CD14-positive monocyte (primary cell): ENCODE results near the gene DCAF17. TPM values are rescaled to one million over a fixed set of nuclear protein-coding genes. Genes with fewer than 3 reads are reported as not detected.

Experiments
- DNase-seq, 3 donors: peaks; one replicate each; pipeline ENCODE4 v3.0.0-alpha.2; 2011 to 2022
- H2AFZ ChIP-seq: 2 replicates; pipeline ENCODE4 v1.6.0; 2012; ENCODE audit warnings: mild to moderate bottlenecking, low read depth, low read length, inconsistent platforms; ENCODE audit not compliant: insufficient read depth, poor library complexity, severe bottlenecking
- H3K27ac ChIP-seq, 2 donors: 1 replicate in 1 of 2; 2 replicates in 1 of 2; pipeline ENCODE4 v1.5.1; 2012 to 2013; ENCODE audit warnings: low read length in 2 of 2, control low read depth in 1 of 2, inconsistent platforms in 1 of 2, low read depth in 1 of 2, mild to moderate bottlenecking in 1 of 2
- H3K27me3 ChIP-seq, 2 donors: one replicate each; pipeline versions ENCODE4 v1.6.0 to v1.6.1; 2011 to 2013; ENCODE audit warnings: low read length in 2 of 2; ENCODE audit not compliant: control insufficient read depth in 2 of 2, insufficient read depth in 2 of 2
- H3K36me3 ChIP-seq, 2 donors: replicated peaks in 1 of 2; 1 replicate in 1 of 2; 2 replicates in 1 of 2; pipeline versions ENCODE4 v1.5.1 to v1.6.1; 2012 to 2013; ENCODE audit warnings: low read length in 2 of 2, control low read depth in 1 of 2, inconsistent platforms in 1 of 2, mild to moderate bottlenecking in 1 of 2; ENCODE audit not compliant: insufficient read depth in 2 of 2, control insufficient read depth in 1 of 2
- H3K4me1 ChIP-seq, 2 donors: 1 replicate in 1 of 2; 2 replicates in 1 of 2; pipeline versions ENCODE4 v1.5.1 to v1.6.1; 2012 to 2013; ENCODE audit warnings: low read length in 2 of 2, control low read depth in 1 of 2, inconsistent platforms in 1 of 2, mild to moderate bottlenecking in 1 of 2, moderate library complexity in 1 of 2; ENCODE audit not compliant: insufficient read depth in 2 of 2, control insufficient read depth in 1 of 2
- H3K4me2 ChIP-seq: replicated peaks from 2 replicates; pipeline ENCODE3; 2012; ENCODE audit warnings: low read length, moderate library complexity, mild to moderate bottlenecking; ENCODE audit not compliant: poor library complexity, severe bottlenecking; ENCODE audit errors: extremely low read depth
- H3K4me3 ChIP-seq, 3 experiments: fragments of 200-600 bp in 1 of 3; sonication (generic) in 1 of 3; replicated peaks in 1 of 3; 1 replicate in 2 of 3; 2 replicates in 1 of 3; pipeline ENCODE4 v1.5.1; 2011 to 2013; ENCODE audit warnings: low read length in 3 of 3, mild to moderate bottlenecking in 3 of 3, control low read depth in 2 of 3, low read depth in 2 of 3, inconsistent platforms in 1 of 3, moderate library complexity in 1 of 3
- H3K79me2 ChIP-seq: 2 replicates; pipeline ENCODE4 v1.6.0; 2012; ENCODE audit warnings: mild to moderate bottlenecking, control low read depth, inconsistent platforms, low read length, moderate library complexity; ENCODE audit not compliant: insufficient read depth
- H3K9ac ChIP-seq: 2 replicates; pipeline ENCODE4 v1.6.0; 2017; ENCODE audit warnings: low read length, mild to moderate bottlenecking; ENCODE audit not compliant: insufficient read depth, poor library complexity, severe bottlenecking
- H3K9me3 ChIP-seq, 2 donors: replicated peaks in 1 of 2; 1 replicate in 1 of 2; 2 replicates in 1 of 2; pipeline versions ENCODE4 v1.5.1 to v1.6.1; 2012 to 2013; ENCODE audit warnings: low read length in 2 of 2, control low read depth in 1 of 2; ENCODE audit not compliant: control insufficient read depth in 1 of 2, insufficient read depth in 1 of 2
- H4K20me1 ChIP-seq: 2 replicates; pipeline ENCODE4 v1.6.0; 2012; ENCODE audit warnings: mild to moderate bottlenecking, low read length, control low read depth, moderate library complexity; ENCODE audit not compliant: insufficient read depth
- H3K27ac Mint-ChIP-seq, 7 donors: one replicate each; pipeline ENCODE4 v1.8.0; 2020; ENCODE audit warnings: mild to moderate bottlenecking in 7 of 7, mixed read lengths in 7 of 7, moderate library complexity in 6 of 7, inconsistent platforms in 2 of 7
- H3K27me3 Mint-ChIP-seq, 3 donors: one replicate each; pipeline ENCODE4 v1.8.0; 2021 to 2022; ENCODE audit warnings: low read depth in 3 of 3, mild to moderate bottlenecking in 3 of 3, mixed read lengths in 3 of 3, moderate library complexity in 3 of 3, inconsistent platforms in 1 of 3
- H3K36me3 Mint-ChIP-seq, 2 donors: one replicate each; pipeline ENCODE4 v1.8.0; 2020; ENCODE audit warnings: mixed read lengths in 2 of 2, inconsistent platforms in 1 of 2, mild to moderate bottlenecking in 1 of 2
- H3K4me1 Mint-ChIP-seq: one replicate; pipeline ENCODE4 v1.8.0; 2020; ENCODE audit warnings: mild to moderate bottlenecking, mixed read lengths
- H3K4me3 Mint-ChIP-seq, 2 donors: one replicate each; pipeline ENCODE4 v1.8.0; 2020; ENCODE audit warnings: mild to moderate bottlenecking in 2 of 2, mixed read lengths in 2 of 2, moderate library complexity in 1 of 2
- H3K9me3 Mint-ChIP-seq, 7 donors: one replicate each; pipeline ENCODE4 v1.8.0; 2020 to 2022; ENCODE audit warnings: mixed read lengths in 7 of 7, mild to moderate bottlenecking in 6 of 7, moderate library complexity in 6 of 7, inconsistent platforms in 2 of 7
- WGBS: methylation state at CpG from one replicate; pipeline ENCODE4 v1.1.5; 2013; ENCODE audit warnings: missing lambda C conversion rate; ENCODE audit not compliant: insufficient coverage; 5-methylcytosine and 5-hydroxymethylcytosine counted together
- intact Hi-C, 2 donors: fragments of 100-400 bp; cut with micrococcal nuclease; formaldehyde crosslinking; loops; one replicate each; pipeline versions ENCODE4 v1.15.0 to v1.15.1; 2023
- polyA plus RNA-seq, 3 donors: library from polyadenylated mRNA; depleted of rRNA in 1 of 3; unstranded in 2 of 3; stranded (reverse) in 1 of 3; fragments of 300-500 nt in 2 of 3; fragments of >200 nt in 1 of 3; fragmentation: Illumina TruSeq in 2 of 3; gene quantifications; 1 replicate in 2 of 3; 2 replicates in 1 of 3; pipeline ENCODE4 v1.2.3, GENCODE V29; 2012 to 2021
- TF ChIP-seq, protein P1 (sequence below): fragments of 200-600 bp; IDR thresholded peaks from one replicate; pipeline ENCODE4 v1.8.0; 2022; ENCODE audit warnings: antibody characterized with exemption, mild to moderate bottlenecking

The DCAF17 gene
- polyA plus RNA-seq, 3 donors = 4.1 to 7.2 (median 7.0) TPM

- no peak overlapping the region for H3K4me2 ChIP-seq
- no peaks in the 10 kb centered on the region for H3K79me2 ChIP-seq
- no peaks in the 10 kb centered on the region for H4K20me1 ChIP-seq
- H2AFZ ChIP-seq = no peak overlapping the region
- no peak overlapping the region for H3K9ac ChIP-seq
- intact Hi-C loops = no loop called here
- no peak overlapping the region for H3K4me3 ChIP-seq
- Mint-ChIP-seq H3K27me3 (no peaks in the 10 kb centered on the region), H3K27ac (peak overlapping the region in 1 of 7 donors; percentile 26), H3K9me3 (peaks cover 0 to under 1% (median 0%) of the 10 kb centered on the region in 7 donors), H3K4me3 (no peak overlapping the region), H3K36me3 (peaks cover 61 to 67% of the 10 kb centered on the region in 2 donors), H3K4me1 (peaks cover 10% of the 10 kb centered on the region)
- TF ChIP-seq, protein P1, sequence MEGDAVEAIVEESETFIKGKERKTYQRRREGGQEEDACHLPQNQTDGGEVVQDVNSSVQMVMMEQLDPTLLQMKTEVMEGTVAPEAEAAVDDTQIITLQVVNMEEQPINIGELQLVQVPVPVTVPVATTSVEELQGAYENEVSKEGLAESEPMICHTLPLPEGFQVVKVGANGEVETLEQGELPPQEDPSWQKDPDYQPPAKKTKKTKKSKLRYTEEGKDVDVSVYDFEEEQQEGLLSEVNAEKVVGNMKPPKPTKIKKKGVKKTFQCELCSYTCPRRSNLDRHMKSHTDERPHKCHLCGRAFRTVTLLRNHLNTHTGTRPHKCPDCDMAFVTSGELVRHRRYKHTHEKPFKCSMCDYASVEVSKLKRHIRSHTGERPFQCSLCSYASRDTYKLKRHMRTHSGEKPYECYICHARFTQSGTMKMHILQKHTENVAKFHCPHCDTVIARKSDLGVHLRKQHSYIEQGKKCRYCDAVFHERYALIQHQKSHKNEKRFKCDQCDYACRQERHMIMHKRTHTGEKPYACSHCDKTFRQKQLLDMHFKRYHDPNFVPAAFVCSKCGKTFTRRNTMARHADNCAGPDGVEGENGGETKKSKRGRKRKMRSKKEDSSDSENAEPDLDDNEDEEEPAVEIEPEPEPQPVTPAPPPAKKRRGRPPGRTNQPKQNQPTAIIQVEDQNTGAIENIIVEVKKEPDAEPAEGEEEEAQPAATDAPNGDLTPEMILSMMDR = no peak
- peaks cover 0 to under 1% of the 10 kb centered on the region in 2 donors for H3K9me3 ChIP-seq
- H3K36me3 ChIP-seq = peaks cover 26 to 66% of the 10 kb centered on the region in 2 donors
- no peaks in the 10 kb centered on the region for H3K4me1 ChIP-seq
- no peaks in the 10 kb centered on the region for H3K27me3 ChIP-seq
- H3K27ac ChIP-seq = no peak overlapping the region
- no peak for DNase-seq
Measured at GRCh38 chr2:171482308-171482707, 48.3 kb downstream of the DCAF17 start.

DNA sequence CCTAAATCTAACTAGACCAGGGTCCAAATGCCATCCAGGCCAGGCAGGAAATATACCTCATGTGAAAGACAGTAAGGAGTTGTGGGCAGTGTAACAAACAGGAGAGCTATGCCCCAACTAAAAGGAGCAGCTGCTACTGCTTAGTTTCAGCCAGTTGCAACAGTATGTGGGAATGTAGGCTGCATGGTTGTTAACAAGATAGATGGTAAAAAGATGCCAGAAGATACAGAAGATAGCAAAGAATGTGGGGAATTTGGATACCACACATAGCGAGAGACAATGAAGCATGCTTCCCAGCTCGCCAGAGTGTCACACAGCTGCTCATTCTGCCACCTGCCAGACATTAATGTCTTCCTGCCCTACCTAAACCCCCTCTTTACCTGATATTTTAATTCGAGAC is 48.9 kb downstream of the DCAF17 start:
- Mint-ChIP-seq H3K4me1 (peaks cover 10% of the 10 kb centered on the region), H3K4me3 (no peak overlapping the region), H3K36me3 (peaks cover 63 to 67% of the 10 kb centered on the region in 2 donors), H3K27me3 (no peaks in the 10 kb centered on the region), H3K27ac (no peak overlapping the region), H3K9me3 (peaks cover 0 to 5% (median 0%) of the 10 kb centered on the region in 7 donors)
- Histone ChIP-seq H3K4me1 (no peaks in the 10 kb centered on the region), H3K9ac (no peak overlapping the region), H3K36me3 (peaks cover 21 to 60% of the 10 kb centered on the region in 2 donors), H2AFZ (no peak overlapping the region), H3K79me2 (no peaks in the 10 kb centered on the region), H3K27me3 (no peaks in the 10 kb centered on the region), H3K4me3 (no peak overlapping the region), H3K27ac (no peak overlapping the region), H3K4me2 (no peak overlapping the region), H4K20me1 (no peaks in the 10 kb centered on the region), H3K9me3 (peaks cover 0 to 4% of the 10 kb centered on the region in 2 donors)
- DNase-seq = no peak
- intact Hi-C loops = no loop called here
- TF ChIP-seq, protein P1 = no peak
- WGBS = no CpG with 5 or more reads among the region's 3 CpGs
